ENCODE data around the gene NUDT4. TPM values are rescaled to one million over a fixed set of nuclear protein-coding genes. Genes with fewer than 3 reads are reported as not detected.
A peak's percentile ranks its signal among the peaks of the same experiment; 100 is the strongest.

The NUDT4 gene
- total RNA-seq (2014; rRNA removed; shearing (Covaris generic)) = 35.2 and 65.6 TPM in 2 replicates

DNA sequence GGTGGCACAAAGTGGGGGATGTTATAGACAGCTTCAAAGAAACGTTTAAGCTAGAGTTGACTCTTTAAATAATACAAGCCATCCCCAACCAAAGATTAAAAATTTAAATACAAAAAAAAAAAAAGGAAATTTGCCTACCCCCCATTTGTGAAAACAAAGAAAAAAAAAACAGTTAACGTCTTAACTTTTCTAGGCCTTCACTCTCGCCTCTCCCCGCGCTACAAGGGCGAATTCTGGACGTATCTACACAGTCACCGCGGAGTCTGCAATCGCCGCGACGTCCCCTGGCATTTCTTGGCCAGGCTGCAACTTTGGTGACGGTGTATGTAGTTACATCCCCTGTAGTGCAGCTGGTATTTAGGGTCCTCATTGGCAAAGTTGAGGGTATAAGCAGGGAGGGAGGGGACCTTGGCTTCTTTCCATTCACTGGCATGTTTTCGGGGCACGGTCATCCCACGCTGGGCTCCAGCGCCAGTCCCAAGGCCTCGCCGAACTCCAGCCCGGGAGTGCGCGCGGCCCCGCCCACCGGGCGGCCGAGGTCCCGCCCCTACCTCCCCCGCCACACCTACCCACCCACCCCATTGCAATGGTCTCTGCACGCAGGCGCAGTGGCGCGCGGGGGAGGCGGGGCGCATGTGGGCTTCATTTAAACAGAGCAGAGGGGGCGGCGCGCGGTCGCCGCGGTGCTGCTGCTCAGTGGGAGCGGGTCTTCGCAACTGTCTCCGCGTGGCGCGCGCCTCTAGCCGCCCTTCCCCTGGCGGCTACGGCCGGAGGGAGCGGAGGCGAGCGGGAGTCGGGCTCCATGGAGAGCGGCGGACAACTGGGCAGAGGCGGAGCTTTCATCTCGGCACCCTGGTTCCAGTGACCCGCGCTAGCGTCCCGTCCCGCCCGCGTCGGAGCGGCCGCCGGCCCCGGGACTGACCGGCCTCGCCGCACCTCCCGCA lies at the start of gene NUDT4:
NUDT4 (plus strand) TSS at position 674 of the 944 bp plus-strand sequence. CDS start 398 bp downstream, outside the sequence.
- DNase-seq (ENCODE audit: low spot score) = peak; percentile 91
- in situ Hi-C loops (cut with HindIII; ENCODE audit: low sequenced_read_pairs) = no loop called here

- in situ Hi-C loops (cut with HindIII; ENCODE audit: low sequenced_read_pairs) = no loop called here
Observed at GRCh38 chr12:93333054-93333453, 44.7 kb upstream of the NUDT4 start.

DNA sequence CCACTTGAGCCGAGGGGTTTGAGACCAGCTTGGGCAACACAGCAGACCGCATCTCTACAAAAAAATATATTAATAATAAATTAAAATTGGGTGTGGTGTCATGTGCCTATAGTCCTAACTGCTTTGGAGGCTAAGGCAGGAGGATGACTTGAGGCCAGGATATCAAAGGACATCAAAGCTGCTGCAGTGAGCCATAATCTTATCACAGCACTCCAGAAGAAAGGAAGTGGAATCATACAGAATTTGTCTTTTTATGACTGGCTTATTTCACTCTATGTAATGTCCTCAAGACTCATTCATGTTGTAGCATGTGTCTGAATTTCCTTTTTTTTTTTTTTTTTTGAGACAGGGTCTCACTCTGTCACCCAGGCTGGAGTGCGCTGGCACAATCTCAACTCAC lies 43.9 kb upstream of the NUDT4 start:
- no peak for DNase-seq (ENCODE audit: low spot score)
- in situ Hi-C loops (cut with HindIII; ENCODE audit: low sequenced_read_pairs) = no loop called here

More at GRCh38 chr12:93333054-93333453, 44.7 kb upstream of the NUDT4 start:
- no peak for DNase-seq (ENCODE audit: low spot score)

DNA sequence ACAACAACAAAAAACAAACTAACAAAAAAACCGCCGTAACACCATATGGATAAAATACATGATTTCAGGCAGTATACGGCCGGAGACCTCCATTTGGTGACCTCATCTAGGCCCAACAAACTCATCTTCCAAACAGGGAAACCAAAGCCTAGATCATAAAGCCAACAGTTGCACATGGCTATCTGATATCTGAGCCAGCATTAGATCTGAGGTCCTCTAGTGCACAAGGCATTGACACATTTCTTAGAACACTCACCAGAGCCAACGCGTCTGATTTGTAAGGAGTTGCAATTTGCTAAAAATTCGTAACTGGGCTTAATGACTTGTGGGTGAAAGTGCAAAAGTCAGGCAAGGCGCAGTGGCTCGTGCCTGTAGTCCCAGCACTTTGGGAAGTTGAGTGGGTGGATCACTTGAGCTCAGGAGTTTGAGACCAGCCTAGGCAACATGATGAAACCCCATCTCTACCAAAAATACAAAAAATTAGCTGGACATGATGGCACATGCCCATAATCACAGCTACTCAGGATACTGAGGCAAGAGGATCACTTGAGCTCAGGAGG lies 42.0 kb upstream of the NUDT4 start:
- no peak for DNase-seq (ENCODE audit: low spot score)
- in situ Hi-C loops (cut with HindIII; ENCODE audit: low sequenced_read_pairs) = no loop called here

- no peak for DNase-seq (ENCODE audit: low spot score)
- in situ Hi-C loops (cut with HindIII; ENCODE audit: low sequenced_read_pairs) = no loop called here
Observed at GRCh38 chr12:93336291-93336741, 41.4 kb upstream of the NUDT4 start.

GRCh38 chr12:93338598-93338997 lies 39.1 kb upstream of the NUDT4 start:
- DNase-seq (ENCODE audit: low spot score) = no peak
- in situ Hi-C loops (cut with HindIII; ENCODE audit: low sequenced_read_pairs) = no loop called here

DNA sequence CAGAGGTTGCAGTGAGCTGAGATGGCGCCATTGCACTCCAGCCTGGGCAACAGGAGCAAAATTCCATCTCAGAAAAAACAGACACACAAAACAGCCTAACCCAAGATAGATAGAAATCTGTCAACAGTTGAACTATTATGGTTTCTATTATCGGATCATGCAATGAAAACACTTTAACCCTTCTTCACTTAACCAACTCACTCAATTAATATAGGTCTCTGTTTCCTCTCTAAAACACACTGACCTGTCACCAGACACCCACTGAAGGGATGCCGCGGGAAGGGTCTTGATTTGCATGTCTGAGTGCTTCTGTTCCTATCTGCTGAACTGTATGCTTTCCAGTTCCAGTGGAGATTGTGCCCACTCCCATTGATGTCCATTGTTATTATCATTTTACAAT lies 38.0 kb upstream of the NUDT4 start:
- in situ Hi-C loops (cut with HindIII; ENCODE audit: low sequenced_read_pairs) = no loop called here
- no peak for DNase-seq (ENCODE audit: low spot score)

DNA sequence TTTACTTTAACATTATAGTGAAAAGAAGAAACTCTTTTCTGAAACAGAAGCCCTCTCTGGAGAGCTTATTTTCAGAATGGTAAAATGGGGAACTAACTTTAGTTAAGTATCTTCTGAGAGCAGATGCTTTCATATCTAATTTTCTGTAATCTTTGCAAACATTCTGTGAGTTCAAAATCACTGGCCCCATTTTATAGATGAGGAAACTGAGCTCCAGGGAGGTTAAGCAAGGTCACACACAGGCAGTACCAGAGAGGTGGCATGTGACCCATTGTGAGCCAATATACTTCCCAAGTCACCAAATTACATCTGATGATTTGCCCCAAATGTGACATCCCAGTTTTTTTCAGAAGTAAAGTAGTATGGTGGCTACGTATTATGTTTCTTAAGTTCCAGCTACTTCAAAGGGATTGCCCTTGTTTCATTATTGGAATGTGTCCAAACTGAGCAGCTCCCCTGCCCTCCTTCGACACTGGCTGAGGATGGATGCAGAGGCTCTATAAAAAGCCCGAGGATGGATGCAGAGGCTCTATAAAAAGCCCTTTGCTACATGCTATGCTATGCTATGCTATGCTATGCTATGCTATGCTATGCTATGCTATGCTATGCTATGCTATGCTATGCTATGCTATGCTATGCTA lies 36.2 kb upstream of the NUDT4 start:
- no peak for DNase-seq (ENCODE audit: low spot score)
- in situ Hi-C loops (cut with HindIII; ENCODE audit: low sequenced_read_pairs) = no loop called here

GRCh38 chr12:93347054-93347785 lies 30.5 kb upstream of the NUDT4 start:
- in situ Hi-C loops (cut with HindIII; ENCODE audit: low sequenced_read_pairs) = no loop called here
- no peak for DNase-seq (ENCODE audit: low spot score)

- no peak for DNase-seq (ENCODE audit: low spot score)
- in situ Hi-C loops (cut with HindIII; ENCODE audit: low sequenced_read_pairs) = no loop called here
Observed at GRCh38 chr12:93348575-93349435, 28.9 kb upstream of the NUDT4 start.

DNA sequence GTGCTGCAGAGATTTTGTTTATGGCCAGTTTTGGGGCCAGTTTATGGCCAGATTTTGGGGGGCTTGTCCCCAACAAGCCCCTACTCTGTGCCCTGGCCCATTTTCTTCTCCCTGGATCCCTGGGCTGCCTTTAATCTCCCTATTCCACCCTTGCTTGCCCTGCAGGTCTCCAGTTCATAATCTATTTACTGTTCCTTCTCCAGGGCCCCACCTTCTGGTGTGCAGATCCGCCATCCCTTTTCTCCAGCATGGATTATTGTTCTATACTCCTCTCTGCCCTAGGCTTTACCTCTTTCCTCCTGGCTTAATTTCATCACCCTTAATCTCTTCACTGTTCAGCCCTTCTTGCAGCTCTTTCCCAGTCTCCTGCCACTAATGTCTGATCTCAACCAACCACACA lies 26.0 kb upstream of the NUDT4 start:
- DNase-seq (ENCODE audit: low spot score) = no peak
- in situ Hi-C loops (cut with HindIII; ENCODE audit: low sequenced_read_pairs) = no loop called here

DNA sequence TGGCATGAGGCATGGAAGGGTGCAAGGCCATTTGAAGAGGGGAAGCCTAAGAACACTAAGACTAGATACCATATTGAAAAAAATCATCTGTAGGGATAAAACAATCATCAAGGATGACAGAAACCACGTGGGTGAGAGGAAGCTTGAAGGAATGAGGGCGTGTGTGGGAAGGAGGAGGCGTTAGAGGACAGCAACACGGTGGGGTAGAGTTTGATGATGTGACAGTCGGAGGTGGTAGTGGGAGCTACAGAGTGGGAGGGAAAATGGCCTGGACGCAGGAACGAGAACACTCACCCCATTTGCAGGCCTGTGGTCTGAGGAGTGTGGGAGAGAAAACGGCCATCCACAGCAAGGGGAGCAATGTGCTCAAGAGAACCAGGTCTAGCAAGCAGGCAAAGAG lies 25.4 kb upstream of the NUDT4 start:
- no peak for DNase-seq (ENCODE audit: low spot score)
- in situ Hi-C loops (cut with HindIII; ENCODE audit: low sequenced_read_pairs) = no loop called here

GRCh38 chr12:93356214-93356613 lies 21.5 kb upstream of the NUDT4 start:
- DNase-seq (ENCODE audit: low spot score) = no peak
- in situ Hi-C loops (cut with HindIII; ENCODE audit: low sequenced_read_pairs) = no loop called here

GRCh38 chr12:93358058-93358457 lies 19.7 kb upstream of the NUDT4 start:
- in situ Hi-C loops (cut with HindIII; ENCODE audit: low sequenced_read_pairs) = no loop called here

GRCh38 chr12:93358821-93359220 lies 18.9 kb upstream of the NUDT4 start:
- DNase-seq (ENCODE audit: low spot score) = no peak
- in situ Hi-C loops (cut with HindIII; ENCODE audit: low sequenced_read_pairs) = no loop called here

More at GRCh38 chr12:93358058-93358457, 19.7 kb upstream of the NUDT4 start:
- DNase-seq (ENCODE audit: low spot score) = no peak

DNA sequence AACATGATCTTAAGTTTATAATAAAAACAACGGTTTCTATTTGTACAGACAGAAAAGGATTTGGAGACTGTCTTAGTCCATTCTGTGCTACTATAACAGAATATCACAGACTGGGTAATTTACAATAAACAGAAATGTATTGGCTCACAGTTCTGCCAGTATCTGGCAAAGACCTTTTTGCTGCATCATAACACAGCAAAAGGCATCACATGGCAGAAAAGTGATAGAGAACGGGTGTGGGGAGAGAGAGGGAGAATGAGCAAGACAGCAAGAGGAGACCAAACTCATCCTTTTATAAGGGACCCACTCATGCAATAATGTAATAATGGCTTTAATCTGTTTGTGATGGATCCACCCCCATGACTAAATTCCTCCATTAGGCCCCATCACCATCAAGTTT lies 17.0 kb upstream of the NUDT4 start:
- no peak for DNase-seq (ENCODE audit: low spot score)
- in situ Hi-C loops (cut with HindIII; ENCODE audit: low sequenced_read_pairs) = no loop called here

GRCh38 chr12:93361151-93361919 lies 16.4 kb upstream of the NUDT4 start:
- in situ Hi-C loops (cut with HindIII; ENCODE audit: low sequenced_read_pairs) = no loop called here
- DNase-seq (ENCODE audit: low spot score) = peak; percentile 8

DNA sequence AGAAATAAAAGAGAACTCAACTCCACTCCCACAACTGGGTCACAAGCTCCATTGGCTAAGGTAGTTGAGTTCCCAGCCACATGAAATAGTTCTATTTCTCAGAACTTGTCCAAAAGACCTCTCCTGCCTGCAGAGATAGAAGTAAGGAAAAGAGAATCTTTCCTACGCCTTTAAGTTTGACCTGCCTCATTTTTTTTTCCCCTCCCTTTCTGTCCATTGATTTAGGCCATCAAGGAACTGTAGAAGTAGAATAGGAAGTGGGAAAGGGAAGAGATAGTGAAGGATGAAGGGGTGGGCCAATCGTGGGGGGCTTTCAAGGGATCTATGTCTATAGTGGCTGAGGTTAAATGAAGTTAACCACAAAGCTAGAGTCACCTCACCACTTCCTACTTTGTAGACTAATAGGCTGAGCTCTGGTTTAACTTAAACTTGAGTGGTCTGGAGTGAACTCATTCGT lies 13.9 kb upstream of the NUDT4 start:
- in situ Hi-C loops (cut with HindIII; ENCODE audit: low sequenced_read_pairs) = no loop called here
- DNase-seq (ENCODE audit: low spot score) = no peak
